GM08714 (cell line): ENCODE results near the gene PPP2R5E.
"Not testable (repeated sequence)": the region's sequence is repeated elsewhere in the genome, so short reads cannot be mapped to it uniquely, and the experiment has no call there.

Source experiments
- H3K4me3 ChIP-seq: fragments of 200-500 bp; sonication (Bioruptor generic); 2 replicates; pipeline ENCODE4 v1.5.1; 2014; ENCODE audit warnings: mild to moderate bottlenecking, low read length, inconsistent platforms
- ZNF274 ChIP-seq: IDR thresholded peaks from 2 replicates; pipeline ENCODE4 v1.6.1; 2012; ENCODE audit warnings: mild to moderate bottlenecking, low read depth, low read length

Gene PPP2R5E

GRCh38 chr14:63413009-63413408, 130.2 kb downstream of the PPP2R5E start:
- H3K4me3 ChIP-seq: no peak overlapping the region
- no peak for TF ChIP-seq ZNF274

- H3K4me3 ChIP-seq: no peak overlapping the region
- no peak for TF ChIP-seq ZNF274
Measured at GRCh38 chr14:63406333-63406732, 136.8 kb downstream of the PPP2R5E start.

- TF ChIP-seq ZNF274: no peak
- H3K4me3 ChIP-seq: no peak overlapping the region
Measured at GRCh38 chr14:63405715-63406114, 137.5 kb downstream of the PPP2R5E start.

- TF ChIP-seq ZNF274: no peak
- H3K4me3 ChIP-seq: no peak overlapping the region
Measured at GRCh38 chr14:63404906-63405305, 138.3 kb downstream of the PPP2R5E start.

- no peak overlapping the region for H3K4me3 ChIP-seq
- no peak for TF ChIP-seq ZNF274
Measured at GRCh38 chr14:63401646-63402045, 141.5 kb downstream of the PPP2R5E start.

- TF ChIP-seq ZNF274: no peak
- H3K4me3 ChIP-seq: no peak overlapping the region
Measured at GRCh38 chr14:63398952-63399351, 144.2 kb downstream of the PPP2R5E start.

- TF ChIP-seq ZNF274: no peak
- no peak overlapping the region for H3K4me3 ChIP-seq
Measured at GRCh38 chr14:63394841-63395240, 148.3 kb downstream of the PPP2R5E start.

GRCh38 chr14:63394432-63394831, 148.7 kb downstream of the PPP2R5E start:
- no peak for TF ChIP-seq ZNF274
- H3K4me3 ChIP-seq: no peak overlapping the region

GRCh38 chr14:63393012-63393411, 150.2 kb downstream of the PPP2R5E start:
- no peak overlapping the region for H3K4me3 ChIP-seq
- no peak for TF ChIP-seq ZNF274

GRCh38 chr14:63392236-63392635, 150.9 kb downstream of the PPP2R5E start:
- no peak overlapping the region for H3K4me3 ChIP-seq
- TF ChIP-seq ZNF274: no peak

GRCh38 chr14:63388766-63389431, 154.3 kb downstream of the PPP2R5E start:
- TF ChIP-seq ZNF274: no peak
- no peak overlapping the region for H3K4me3 ChIP-seq

- no peak overlapping the region for H3K4me3 ChIP-seq
- no peak for TF ChIP-seq ZNF274
Measured at GRCh38 chr14:63387711-63388110, 155.5 kb downstream of the PPP2R5E start.

- no peak for TF ChIP-seq ZNF274
- no peak overlapping the region for H3K4me3 ChIP-seq
Measured at GRCh38 chr14:63383776-63384367, 159.3 kb downstream of the PPP2R5E start.

- no peak for TF ChIP-seq ZNF274
- H3K4me3 ChIP-seq: no peak overlapping the region
Measured at GRCh38 chr14:63378444-63378843, 164.7 kb downstream of the PPP2R5E start.

- H3K4me3 ChIP-seq: no peak overlapping the region
- no peak for TF ChIP-seq ZNF274
Measured at GRCh38 chr14:63375769-63376168, 167.4 kb downstream of the PPP2R5E start.

GRCh38 chr14:63371613-63372012, 171.6 kb downstream of the PPP2R5E start:
- not testable (repeated sequence) for H3K4me3 ChIP-seq
